ENCODE data around the gene IRF8. TPM values are rescaled to one million over a fixed set of nuclear protein-coding genes. Genes with fewer than 3 reads are reported as not detected.
"Not testable (repeated sequence)": the region's sequence is repeated elsewhere in the genome, so short reads cannot be mapped to it uniquely, and the experiment has no call there.

Gene IRF8
- total RNA-seq, 2 experiments from 2014 or later = 60.3 to 61.3 TPM

DNA sequence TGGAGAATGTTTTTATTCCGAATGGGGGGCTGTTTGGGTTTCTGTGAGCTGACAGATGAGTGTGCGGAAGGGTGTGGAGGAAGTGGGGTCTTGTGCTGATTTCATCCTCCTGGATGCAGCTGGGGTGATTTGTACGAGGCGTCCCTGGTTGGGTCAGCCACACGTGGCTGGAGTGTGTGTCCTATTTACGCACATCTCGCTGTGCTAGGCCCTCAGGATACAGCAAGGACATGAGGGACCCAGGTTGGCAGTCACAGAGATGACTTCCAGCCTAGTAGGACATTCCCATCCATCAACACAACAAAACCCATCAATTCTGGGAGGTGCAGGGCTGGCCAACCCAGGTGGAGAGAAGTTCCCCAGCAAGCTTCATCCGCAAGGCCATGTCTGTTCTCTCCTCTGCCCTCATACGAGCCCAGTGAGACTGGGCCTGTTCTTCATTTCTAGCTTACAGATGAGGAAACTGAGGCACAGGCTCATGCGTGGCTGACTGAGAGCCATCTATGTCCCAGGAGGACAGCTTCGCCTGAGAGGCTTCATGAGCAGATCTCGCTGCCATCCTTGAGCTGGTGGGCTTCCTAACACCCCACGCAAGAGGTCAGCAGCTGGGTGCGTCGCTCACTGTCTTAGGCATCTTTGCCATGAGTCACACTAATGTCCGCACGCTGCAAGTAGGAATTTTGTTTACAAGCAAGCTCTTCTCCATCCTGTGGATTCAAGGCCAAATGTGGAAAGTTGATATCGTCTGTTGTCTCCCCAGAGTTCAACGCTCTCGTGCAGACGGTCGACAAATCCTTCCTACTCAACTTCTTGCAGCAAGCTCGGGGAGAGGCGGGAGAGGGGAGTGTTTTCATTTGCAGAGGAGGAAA, 24.4 kb downstream of the IRF8 start:
- CTCF ChIA-PET = interaction anchor here (1.0 kb wide), 1 partner anchor 102 kb away, joined by 3 read pairs; no protein-coding TSS in a partner anchor
- POLR2A ChIA-PET = interaction anchor here (1.4 kb wide), 1 partner anchor 20 kb away, joined by 3 read pairs; no protein-coding TSS in a partner anchor

- ChIA-PET CTCF (interaction anchor here (1.0 kb wide), 1 partner anchor 103 kb away, joined by 3 read pairs; no protein-coding TSS in a partner anchor), POLR2A (interaction anchor here (1.4 kb wide), 1 partner anchor 19 kb away, joined by 3 read pairs; no protein-coding TSS in a partner anchor)
Observed at GRCh38 chr16:85924675-85925074, 25.7 kb downstream of the IRF8 start.

DNA sequence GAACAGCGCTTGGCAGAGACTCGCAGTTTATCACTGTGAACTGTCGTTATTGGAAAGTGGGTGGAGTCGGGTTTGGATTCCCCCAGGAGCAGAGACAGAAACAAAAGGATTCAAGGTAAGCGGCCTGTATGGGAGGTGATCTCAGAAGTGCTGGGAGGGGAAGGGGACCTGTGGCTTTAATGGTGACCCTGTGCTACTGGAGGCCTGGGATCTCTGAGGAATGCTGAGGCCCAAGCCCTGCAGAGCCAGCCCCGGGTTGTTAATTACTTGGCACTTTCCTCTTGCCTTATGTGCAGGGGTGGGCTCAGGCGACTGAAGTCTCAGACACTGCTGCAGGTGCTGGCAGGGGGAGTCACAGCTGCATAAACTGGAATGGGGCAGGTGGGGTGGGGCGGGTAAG, 27.4 kb downstream of the IRF8 start:
- CTCF ChIA-PET = no interaction called here
- POLR2A ChIA-PET = interaction anchor here (1.7 kb wide), 1 partner anchor 10 kb away, joined by 3 read pairs; no protein-coding TSS in a partner anchor

GRCh38 chr16:85927371-85927770, 28.4 kb downstream of the IRF8 start:
- POLR2A ChIA-PET = interaction anchor here (1.7 kb wide), 1 partner anchor 9 kb away, joined by 3 read pairs; no protein-coding TSS in a partner anchor
- CTCF ChIA-PET = no interaction called here

- CTCF ChIA-PET = no interaction called here
- POLR2A ChIA-PET = interaction anchor here (1.7 kb wide), 1 partner anchor 8 kb away, joined by 3 read pairs; no protein-coding TSS in a partner anchor
Observed at GRCh38 chr16:85927959-85928358, 29.0 kb downstream of the IRF8 start.

DNA sequence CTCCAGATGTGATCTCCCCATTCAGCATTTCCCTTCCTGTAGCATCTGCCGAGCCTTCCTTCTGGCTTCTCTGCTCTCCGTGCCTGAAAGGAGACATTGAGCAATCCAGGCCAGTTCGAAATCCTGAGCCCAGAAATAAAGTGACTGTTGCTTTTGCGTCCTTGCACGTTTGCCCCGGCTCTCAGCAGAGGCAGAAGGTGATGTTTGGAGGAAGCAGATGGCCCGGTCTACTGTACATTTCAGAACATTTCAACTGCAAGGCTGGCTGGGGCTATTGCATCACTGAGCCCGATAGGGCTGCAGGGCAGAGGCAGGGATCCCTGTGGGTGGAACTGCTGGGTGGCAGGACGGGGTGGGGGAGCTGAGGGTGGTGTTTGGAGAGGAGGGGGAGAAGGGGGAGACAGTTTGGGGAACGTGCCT, 29.4 kb downstream of the IRF8 start:
- ChIA-PET CTCF (no interaction called here), POLR2A (no interaction called here)

DNA sequence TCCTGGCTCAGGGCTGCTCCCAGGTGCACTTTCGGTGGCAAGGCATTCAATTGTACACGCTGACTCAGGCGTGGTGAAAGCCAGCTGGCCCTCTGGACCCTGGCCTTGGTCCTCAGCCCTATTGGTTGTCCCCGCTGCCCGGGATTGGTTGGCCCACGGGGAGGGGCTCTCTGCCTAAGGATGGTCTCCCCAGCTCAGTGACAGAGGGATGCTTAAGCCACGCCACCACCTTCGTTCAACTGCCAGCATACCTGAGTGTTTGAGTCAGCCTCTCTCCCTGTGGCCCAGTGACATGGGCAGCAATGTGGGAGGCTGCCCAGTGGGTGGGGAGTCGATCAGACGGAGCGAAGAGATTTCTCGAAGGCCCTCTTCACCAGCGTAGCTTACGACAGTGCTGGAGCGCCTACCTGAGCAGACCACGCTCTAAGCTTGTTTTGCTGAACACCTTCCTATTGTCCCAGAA, 30.3 kb downstream of the IRF8 start:
- CTCF ChIA-PET = no interaction called here
- POLR2A ChIA-PET = no interaction called here

DNA sequence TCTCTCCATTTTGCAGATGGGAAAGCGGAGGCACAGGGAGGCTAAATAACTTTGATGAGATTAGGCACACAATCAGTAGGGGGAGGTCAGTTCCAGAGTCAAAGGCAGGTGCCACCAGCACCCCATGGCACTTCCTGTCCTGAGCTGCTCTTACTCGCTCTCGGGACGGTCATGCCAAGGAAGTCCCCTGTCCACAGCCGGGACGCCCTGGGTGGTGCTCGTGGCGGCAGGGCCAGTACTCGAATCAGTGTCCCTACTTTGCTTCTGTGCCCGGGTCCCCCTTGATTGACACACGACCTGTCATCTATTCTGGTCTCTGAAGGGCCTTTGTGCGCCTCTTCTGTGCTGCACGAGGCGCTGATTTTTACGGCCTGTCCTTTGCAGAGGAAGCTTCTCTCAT, 31.3 kb downstream of the IRF8 start:
- POLR2A ChIA-PET = no interaction called here
- CTCF ChIA-PET = interaction anchor here (1.1 to 1.3 kb wide), 2 partner anchors 13 to 86 kb away, joined by 3 read pairs; no protein-coding TSS in a partner anchor

GRCh38 chr16:85931596-85932402, 32.8 kb downstream of the IRF8 start:
- ChIA-PET CTCF (interaction anchor here (1.1 to 1.3 kb wide), 2 partner anchors 15 to 112 kb away, joined by 3 read pairs; no protein-coding TSS in a partner anchor), POLR2A (no interaction called here)

DNA sequence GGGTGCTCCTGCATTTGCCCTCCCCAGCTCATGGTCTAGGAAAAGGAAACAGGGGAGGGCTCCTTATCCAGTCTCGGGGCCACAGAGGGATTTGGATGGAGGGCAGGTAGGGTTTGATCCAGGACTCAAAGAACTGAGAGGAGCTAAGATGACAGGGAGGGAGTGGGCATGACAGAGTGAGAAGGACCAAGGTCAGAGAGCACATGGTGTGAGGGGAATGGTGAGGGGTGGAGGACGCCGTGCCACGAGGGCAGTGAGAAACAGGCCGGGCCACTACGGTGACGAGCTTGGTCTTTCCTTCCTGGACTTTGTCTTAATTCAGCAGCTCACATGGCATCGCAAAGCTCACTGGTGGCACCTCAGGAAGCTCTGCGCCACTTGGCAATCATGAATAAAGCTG, 35.2 kb downstream of the IRF8 start:
- CTCF ChIA-PET = interaction anchor here (1.1 to 2.2 kb wide), 3 partner anchors 11 to 115 kb away, joined by 3 to 10 read pairs (median 6); no protein-coding TSS in a partner anchor
- POLR2A ChIA-PET = no interaction called here

- CTCF ChIA-PET = interaction anchor here (0.9 to 2.2 kb wide), 6 partner anchors 10 to 116 kb away, joined by 3 to 10 read pairs (median 4); no protein-coding TSS in a partner anchor
- POLR2A ChIA-PET = interaction anchor here (0.6 to 1.4 kb wide), 5 partner anchors 8 to 87 kb away, joined by 3 to 13 read pairs (median 5); no protein-coding TSS in a partner anchor
Observed at GRCh38 chr16:85935391-85935973, 36.5 kb downstream of the IRF8 start.

- POLR2A ChIA-PET = interaction anchor here (1.0 to 1.4 kb wide), 3 partner anchors 9 to 53 kb away, joined by 3 to 6 read pairs (median 5); no protein-coding TSS in a partner anchor
- CTCF ChIA-PET = interaction anchor here (0.9 to 1.6 kb wide), 4 partner anchors 10 to 54 kb away, joined by 3 to 5 read pairs (median 4); no protein-coding TSS in a partner anchor
Observed at GRCh38 chr16:85935974-85936760, 37.2 kb downstream of the IRF8 start.

GRCh38 chr16:85936816-85937215, 37.9 kb downstream of the IRF8 start:
- ChIA-PET POLR2A (interaction anchor here (1.4 kb wide), 2 partner anchors 10 to 34 kb away, joined by 3 to 6 read pairs; no protein-coding TSS in a partner anchor), CTCF (interaction anchor here (0.7 to 1.6 kb wide), 4 partner anchors 10 to 115 kb away, joined by 3 to 5 read pairs (median 4); no protein-coding TSS in a partner anchor)

GRCh38 chr16:85940214-85940613, 41.3 kb downstream of the IRF8 start:
- ChIA-PET CTCF (no interaction called here), POLR2A (no interaction called here)

DNA sequence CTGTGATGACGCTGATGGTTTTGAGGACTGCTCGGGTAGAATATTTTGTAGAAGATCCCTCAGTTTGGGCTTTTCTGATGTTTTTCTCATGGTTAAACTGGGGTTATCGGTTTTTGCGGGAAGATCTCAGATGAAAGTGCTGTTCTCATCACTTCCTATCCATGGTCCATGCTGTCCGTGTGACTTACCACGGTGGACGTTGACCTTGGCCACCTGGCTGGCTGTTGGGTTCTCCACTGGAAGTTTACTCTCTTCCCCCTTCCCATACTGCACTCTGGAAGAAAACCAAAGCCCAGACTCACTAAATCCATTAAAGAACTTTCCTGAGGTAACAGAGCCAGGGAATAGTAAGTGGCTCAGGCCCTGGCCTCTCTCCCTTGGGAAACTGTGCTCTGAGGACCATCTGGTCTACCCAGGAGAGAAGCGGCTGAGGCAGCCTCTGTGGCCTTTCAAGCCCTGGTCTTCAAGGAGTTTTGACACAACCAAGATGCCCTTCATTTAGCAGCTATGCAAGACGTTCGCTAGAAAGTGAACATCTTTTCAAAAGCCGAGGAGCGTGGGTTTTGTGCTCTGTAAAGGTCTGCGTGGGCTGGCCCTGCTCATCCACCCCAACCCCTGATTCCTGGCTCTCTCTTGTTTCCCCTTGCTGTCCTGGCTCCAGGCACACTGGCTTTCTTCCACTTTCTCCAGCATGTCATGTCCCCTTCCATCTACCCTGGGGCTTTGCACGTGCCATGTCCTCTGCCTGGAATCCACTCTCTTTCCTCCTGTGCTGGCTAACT, 43.1 kb downstream of the IRF8 start:
- POLR2A ChIA-PET = no interaction called here
- CTCF ChIA-PET = interaction anchor here (1.1 to 1.2 kb wide), 2 partner anchors 120 to 121 kb away, joined by 3 to 6 read pairs; no protein-coding TSS in a partner anchor

GRCh38 chr16:85942659-85943058, 43.7 kb downstream of the IRF8 start:
- POLR2A ChIA-PET = not testable (repeated sequence)
- CTCF ChIA-PET = interaction anchor here (1.1 kb wide), 1 partner anchor 121 kb away, joined by 3 read pairs; no protein-coding TSS in a partner anchor

DNA sequence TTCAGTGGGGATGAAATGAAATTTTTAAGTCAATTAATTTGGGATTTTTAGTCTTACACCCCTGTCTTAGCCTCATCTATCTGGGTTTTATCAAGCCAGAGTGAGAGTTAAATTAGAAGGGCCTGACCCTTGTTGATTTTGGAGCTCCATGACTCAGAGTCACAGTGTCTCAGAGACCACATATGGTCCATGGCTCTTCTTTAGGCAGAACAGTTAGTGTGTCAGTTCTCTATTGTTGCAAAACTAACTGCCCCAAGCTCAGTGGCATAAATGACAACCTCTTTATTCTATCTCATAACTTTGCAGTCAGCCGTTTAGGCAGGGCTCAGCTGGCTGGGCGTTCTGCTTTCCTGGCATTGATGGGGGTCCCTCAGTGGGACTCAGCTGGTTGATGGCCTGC, 44.7 kb downstream of the IRF8 start:
- CTCF ChIA-PET = interaction anchor here (0.7 kb wide), 1 partner anchor 37 kb away, joined by 3 read pairs; no protein-coding TSS in a partner anchor
- POLR2A ChIA-PET = interaction anchor here (0.9 kb wide), 1 partner anchor 20 kb away, joined by 3 read pairs; no protein-coding TSS in a partner anchor
